OCI-LY7 (cell line): ENCODE data around the gene CD6. TPM values are rescaled to one million over a fixed set of nuclear protein-coding genes. Genes with fewer than 3 reads are reported as not detected.

ENCODE experiments used
- BruUV-seq: library from RNA; stranded (reverse); fragments of 400-500 nt; replicated peaks from 2 replicates; lab custom pipeline; 2021; lab: Mats Ljungman, UMichigan
- CTCF ChIA-PET: fragments of 300-600 bp; sonication (Branson Sonifier 250); formaldehyde crosslinking; loops from one replicate; lab custom pipeline; 2022; ENCODE audit warnings: antibody characterized with exemption; ENCODE audit not compliant: unreplicated experiment; lab: Charles Lee
- POLR2A ChIA-PET: fragments of 300-600 bp; sonication (Branson Sonifier 250); formaldehyde crosslinking; loops from one replicate; lab custom pipeline; 2022; ENCODE audit warnings: antibody characterized with exemption; lab: Charles Lee
- DNase-seq: peaks from one replicate; pipeline ENCODE4 v3.0.0-alpha.2; 2015; ENCODE audit warnings: low spot score
- H2AFZ ChIP-seq: fragments of 200-600 bp; sonication (generic), shearing (Covaris generic); 2 replicates; pipeline ENCODE4 v1.6.1; 2014; ENCODE audit warnings: mild to moderate bottlenecking, antibody characterized with exemption, low read length, moderate library complexity
- H3K27ac ChIP-seq: fragments of 200-600 bp; sonication (generic); 2 replicates; pipeline ENCODE4 v1.5.1; 2014; ENCODE audit warnings: mixed run types, low read depth, mild to moderate bottlenecking, moderate library complexity, low read length, inconsistent platforms; ENCODE audit not compliant: poor library complexity, severe bottlenecking
- H3K36me3 ChIP-seq: fragments of 200-600 bp; sonication (generic); 2 replicates; pipeline ENCODE4 v1.6.1; 2014; ENCODE audit warnings: mild to moderate bottlenecking, antibody characterized with exemption, low read length, moderate library complexity, mixed read lengths; ENCODE audit not compliant: insufficient read depth
- H3K4me1 ChIP-seq: fragments of 200-600 bp; sonication (generic); 2 replicates; pipeline ENCODE4 v1.5.1; 2014; ENCODE audit warnings: mild to moderate bottlenecking, low read length; ENCODE audit not compliant: insufficient read depth, poor library complexity, severe bottlenecking
- H3K4me2 ChIP-seq: fragments of 200-600 bp; sonication (generic); 2 replicates; pipeline ENCODE4 v1.6.1; 2014; ENCODE audit warnings: mild to moderate bottlenecking, low read length
- H3K4me3 ChIP-seq: fragments of 200-600 bp; sonication (generic); 2 replicates; pipeline ENCODE4 v1.5.1; 2014; ENCODE audit warnings: mild to moderate bottlenecking, low read depth, low read length; ENCODE audit not compliant: poor library complexity, severe bottlenecking
- H3K79me2 ChIP-seq: fragments of 200-600 bp; sonication (generic); 2 replicates; pipeline ENCODE4 v1.6.1; 2016; ENCODE audit warnings: low read depth, mild to moderate bottlenecking, low read length, moderate library complexity, mixed read lengths; ENCODE audit not compliant: insufficient read depth
- H3K9me2 ChIP-seq: fragments of 200-600 bp; sonication (generic); 2 replicates; pipeline ENCODE4 v1.6.1; 2016; ENCODE audit warnings: mild to moderate bottlenecking, low read length, mixed read lengths; ENCODE audit not compliant: insufficient read depth
- H3K9me3 ChIP-seq: fragments of 200-600 bp; sonication (generic); 2 replicates; pipeline ENCODE4 v1.6.1; 2014; ENCODE audit warnings: mild to moderate bottlenecking, mixed run types, low read length, mixed read lengths
- H4K20me1 ChIP-seq: fragments of 200-600 bp; sonication (generic); 2 replicates; pipeline ENCODE4 v1.6.1; 2014; ENCODE audit warnings: mild to moderate bottlenecking, antibody characterized with exemption, low read length, moderate library complexity, mixed read lengths; ENCODE audit not compliant: insufficient read depth
- CTCF ChIP-seq: fragments of 200-600 bp; sonication (generic); conservative IDR thresholded peaks from 2 replicates; pipeline ENCODE4 v1.5.1; 2014; ENCODE audit warnings: mild to moderate bottlenecking, antibody characterized with exemption, low read length, moderate library complexity, mixed read lengths
- EZH2phosphoT487 ChIP-seq: fragments of 200-600 bp; sonication (generic); IDR thresholded peaks from 2 replicates; pipeline ENCODE4 v1.6.1; 2018; ENCODE audit warnings: low read depth, borderline replicate concordance, mild to moderate bottlenecking, mixed run types, antibody characterized with exemption, low read length, moderate library complexity, mixed read lengths
- intact Hi-C: fragments of 100-400 bp; cut with micrococcal nuclease; formaldehyde crosslinking; loops from one replicate; pipeline ENCODE4 v1.10.0; 2022; ENCODE audit not compliant: unreplicated experiment
- total RNA-seq, 2 experiments: library from RNA; depleted of rRNA in 1 of 2; stranded (reverse); fragments of >200 nt in 1 of 2; shearing (Covaris generic) in 1 of 2; gene quantifications; 2 replicates each; pipeline ENCODE4 v1.2.3, GENCODE V29; 2014 to 2022

CD6 gene
- total RNA-seq, 2 experiments from 2014 or later: not detected

DNA sequence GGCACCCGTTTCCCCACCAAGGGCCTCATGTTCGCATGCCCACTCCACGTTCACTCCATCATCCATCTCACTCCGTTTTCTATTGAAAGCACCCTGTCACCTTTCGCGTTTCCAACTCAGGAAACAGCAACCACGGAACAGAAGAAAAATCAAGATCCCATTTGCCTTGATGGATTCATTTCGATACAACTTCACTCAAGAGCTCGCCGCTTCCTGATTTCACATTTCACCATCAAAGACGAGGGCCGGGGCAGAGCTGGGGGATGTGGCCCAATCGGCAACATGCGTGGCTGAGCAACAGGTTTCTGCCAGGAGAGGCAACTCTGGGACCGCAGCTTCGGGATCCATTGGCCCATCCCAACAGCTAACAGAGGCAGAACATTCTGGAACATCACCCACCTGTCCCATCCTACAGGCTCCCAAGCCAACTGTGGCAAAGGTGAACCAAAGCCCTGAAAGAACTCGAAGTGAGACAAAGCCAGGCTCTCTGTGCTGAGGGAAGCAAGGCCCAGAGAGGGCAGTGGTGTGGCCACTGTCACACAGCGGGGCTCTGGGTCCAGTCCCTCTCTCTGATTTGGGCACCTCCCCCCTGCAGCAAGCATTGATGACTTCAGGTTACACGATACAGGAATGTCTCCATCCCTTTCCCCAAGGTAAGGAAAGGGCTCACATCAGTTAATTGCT lies 94.6 kb downstream of the CD6 start:
- CTCF ChIA-PET: no interaction called here
- no peak overlapping the region for H3K4me2 ChIP-seq
- no peak for TF ChIP-seq CTCF
- no peak for TF ChIP-seq EZH2phosphoT487
- H3K79me2 ChIP-seq: no peaks in the 10 kb centered on the region
- intact Hi-C loops: no loop called here
- no peak overlapping the region for H2AFZ ChIP-seq
- no peaks in the 10 kb centered on the region for H4K20me1 ChIP-seq
- no peak for DNase-seq
- H3K9me3 ChIP-seq: no peaks in the 10 kb centered on the region
- no peaks in the 10 kb centered on the region for H3K36me3 ChIP-seq
- no peak overlapping the region for H3K27ac ChIP-seq
- POLR2A ChIA-PET: interaction anchor here (1.4 kb wide), 1 partner anchor 14 kb away, joined by 5 read pairs; no protein-coding TSS in a partner anchor
- peaks cover 16% of the 10 kb centered on the region for H3K4me1 ChIP-seq
- no TSS peak for BruUV-seq
- H3K4me3 ChIP-seq: no peak overlapping the region
- no peaks in the 10 kb centered on the region for H3K9me2 ChIP-seq

DNA sequence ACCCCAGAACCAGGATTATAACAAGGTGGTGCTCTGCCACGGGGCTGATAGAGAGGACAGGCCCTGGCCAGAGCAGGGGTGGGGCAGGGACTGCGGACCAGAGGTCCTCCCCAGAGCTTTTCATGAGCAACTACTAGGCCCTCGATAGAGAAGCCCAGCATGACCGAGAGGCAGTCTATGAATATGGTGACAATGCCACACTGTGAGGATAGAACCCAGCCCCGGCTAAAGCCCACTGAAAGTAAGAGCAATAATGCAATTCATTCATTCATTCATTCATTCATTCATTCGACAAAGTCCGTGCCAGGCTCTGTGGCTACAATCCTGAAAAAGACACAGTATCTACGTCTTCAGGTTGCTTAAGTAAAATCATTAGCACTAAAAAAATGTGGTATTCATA lies 95.2 kb downstream of the CD6 start:
- H3K4me3 ChIP-seq: no peak overlapping the region
- H3K79me2 ChIP-seq: no peaks in the 10 kb centered on the region
- H3K27ac ChIP-seq: no peak overlapping the region
- H3K4me1 ChIP-seq: peaks cover 16% of the 10 kb centered on the region
- ChIA-PET POLR2A (interaction anchor here (0.9 to 1.4 kb wide), 4 partner anchors 7 to 153 kb away, joined by 3 to 5 read pairs (median 4); partner anchors contain the start of gene TMEM109), CTCF (no interaction called here)
- intact Hi-C loops: no loop called here
- TF ChIP-seq CTCF (no peak), EZH2phosphoT487 (no peak)
- BruUV-seq: no TSS peak
- no peak overlapping the region for H3K4me2 ChIP-seq
- H3K36me3 ChIP-seq: no peaks in the 10 kb centered on the region
- no peaks in the 10 kb centered on the region for H3K9me2 ChIP-seq
- no peaks in the 10 kb centered on the region for H4K20me1 ChIP-seq
- no peak for DNase-seq
- H3K9me3 ChIP-seq: no peaks in the 10 kb centered on the region
- no peak overlapping the region for H2AFZ ChIP-seq

DNA sequence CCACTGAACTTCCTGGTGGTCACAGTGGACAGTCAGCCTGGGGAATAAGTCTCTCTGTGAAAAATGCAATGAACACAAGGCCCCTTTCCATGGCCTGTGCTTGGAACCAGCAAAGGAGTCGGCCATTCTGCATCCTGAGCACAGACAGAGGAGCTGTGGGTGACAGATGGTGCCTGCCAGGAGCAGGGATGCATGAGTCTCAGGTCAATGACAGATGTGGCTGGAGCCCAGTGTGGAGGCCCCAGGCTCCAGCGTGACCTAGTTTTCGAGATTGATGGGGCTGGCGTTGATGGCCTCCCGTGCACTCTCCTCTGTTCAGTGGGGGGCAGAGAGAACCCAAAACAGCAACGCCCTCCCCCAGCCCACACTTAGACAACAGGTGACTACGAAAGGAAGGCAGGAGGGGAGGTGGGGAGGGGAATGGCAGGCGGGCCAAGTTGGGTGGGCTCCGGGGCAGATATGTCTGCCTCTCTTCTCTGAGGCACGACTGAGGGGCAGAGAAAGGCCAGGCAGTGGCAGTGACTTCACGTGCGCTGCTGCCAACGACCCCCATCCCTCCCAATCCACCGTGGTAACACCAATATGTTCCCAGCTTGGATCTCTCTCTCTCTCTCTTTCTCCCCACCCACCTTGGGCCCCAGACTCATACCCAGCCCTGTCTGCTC lies 96.4 kb downstream of the CD6 start:
- ChIA-PET POLR2A (interaction anchor here (0.6 to 1.0 kb wide), 5 partner anchors 8 to 1782 kb away, joined by 3 to 4 read pairs (median 3); no protein-coding TSS in a partner anchor), CTCF (no interaction called here)
- TF ChIP-seq EZH2phosphoT487 (no peak), CTCF (no peak)
- H3K27ac ChIP-seq: no peak overlapping the region
- H3K9me3 ChIP-seq: no peaks in the 10 kb centered on the region
- H3K4me2 ChIP-seq: no peak overlapping the region
- H3K4me3 ChIP-seq: no peak overlapping the region
- intact Hi-C loops: no loop called here
- H3K79me2 ChIP-seq: no peaks in the 10 kb centered on the region
- DNase-seq: no peak
- no peaks in the 10 kb centered on the region for H3K9me2 ChIP-seq
- peaks cover 25% of the 10 kb centered on the region for H3K4me1 ChIP-seq
- no peak overlapping the region for H2AFZ ChIP-seq
- H3K36me3 ChIP-seq: no peaks in the 10 kb centered on the region
- no TSS peak for BruUV-seq
- no peaks in the 10 kb centered on the region for H4K20me1 ChIP-seq
